Transverse colon (tissue), 4 donors: Measurements from ENCODE around the gene TAF1.

ENCODE experiments used
- EP300 ChIP-seq: sonication (generic); formaldehyde crosslinking; IDR thresholded peaks from one replicate; pipeline ENCODE4 v1.6.1; 2017; ENCODE audit warnings: antibody characterized with exemption, low read depth
- POLR2A ChIP-seq: fragments of 450-650 bp; IDR thresholded peaks from one replicate; pipeline ENCODE4 v1.6.1; 2016; ENCODE audit warnings: antibody characterized with exemption, mild to moderate bottlenecking, moderate library complexity
- POLR2AphosphoS5 ChIP-seq, 3 donors: sonication (generic); formaldehyde crosslinking; IDR thresholded peaks; one replicate each; pipeline ENCODE4 v1.6.1; 2016; ENCODE audit warnings: antibody characterized with exemption in 3 of 3
- TF ChIP-seq, protein P1 (sequence below), 5 experiments: fragments of 200-600 bp in 3 of 5; fragments of 450-650 bp in 2 of 5; sonication (generic) in 3 of 5; IDR thresholded peaks; 1 replicate in 2 of 5; 2 replicates in 3 of 5; pipeline ENCODE4 v1.5.1; 2016 to 2017; ENCODE audit warnings: antibody characterized with exemption in 5 of 5, inconsistent platforms in 3 of 5, mild to moderate bottlenecking in 2 of 5, moderate library complexity in 1 of 5

DNA sequence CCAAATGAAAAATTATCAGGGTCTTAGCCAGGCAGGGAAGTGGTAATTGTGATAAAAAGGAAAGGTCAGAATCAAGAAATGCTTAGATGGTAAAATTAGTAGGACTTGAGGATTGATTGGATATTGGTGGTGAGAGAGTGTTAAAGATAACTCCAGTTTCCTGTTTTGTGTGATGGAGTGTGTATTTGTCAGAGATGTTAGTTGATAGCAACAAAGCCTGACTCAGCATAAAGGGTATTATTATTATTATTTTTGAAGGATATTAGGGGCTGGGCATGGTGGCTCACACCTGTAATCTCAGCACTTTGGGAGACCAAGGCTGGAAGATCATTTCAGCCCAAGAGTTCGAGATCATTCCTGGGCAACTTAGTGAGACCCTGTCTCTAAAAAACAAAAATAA is 143.1 kb downstream of the TAF1 start:
- TF ChIP-seq, protein P1, sequence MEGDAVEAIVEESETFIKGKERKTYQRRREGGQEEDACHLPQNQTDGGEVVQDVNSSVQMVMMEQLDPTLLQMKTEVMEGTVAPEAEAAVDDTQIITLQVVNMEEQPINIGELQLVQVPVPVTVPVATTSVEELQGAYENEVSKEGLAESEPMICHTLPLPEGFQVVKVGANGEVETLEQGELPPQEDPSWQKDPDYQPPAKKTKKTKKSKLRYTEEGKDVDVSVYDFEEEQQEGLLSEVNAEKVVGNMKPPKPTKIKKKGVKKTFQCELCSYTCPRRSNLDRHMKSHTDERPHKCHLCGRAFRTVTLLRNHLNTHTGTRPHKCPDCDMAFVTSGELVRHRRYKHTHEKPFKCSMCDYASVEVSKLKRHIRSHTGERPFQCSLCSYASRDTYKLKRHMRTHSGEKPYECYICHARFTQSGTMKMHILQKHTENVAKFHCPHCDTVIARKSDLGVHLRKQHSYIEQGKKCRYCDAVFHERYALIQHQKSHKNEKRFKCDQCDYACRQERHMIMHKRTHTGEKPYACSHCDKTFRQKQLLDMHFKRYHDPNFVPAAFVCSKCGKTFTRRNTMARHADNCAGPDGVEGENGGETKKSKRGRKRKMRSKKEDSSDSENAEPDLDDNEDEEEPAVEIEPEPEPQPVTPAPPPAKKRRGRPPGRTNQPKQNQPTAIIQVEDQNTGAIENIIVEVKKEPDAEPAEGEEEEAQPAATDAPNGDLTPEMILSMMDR (IDR thresholded peaks at IDR 0.05), result no peak
- TF ChIP-seq POLR2A (no peak), EP300 (no peak), POLR2AphosphoS5 (IDR thresholded peaks at IDR 0.05) (no peak)
